Hepatocyte (in vitro differentiated cells): ENCODE data around the gene SENP7. TPM values are rescaled to one million over a fixed set of nuclear protein-coding genes. Genes with fewer than 3 reads are reported as not detected.
"Not testable (repeated sequence)": the region's sequence is repeated elsewhere in the genome, so short reads cannot be mapped to it uniquely, and the experiment has no call there.

ENCODE experiments used
- DNase-seq: peaks from one replicate; pipeline ENCODE4 v3.0.0-alpha.2; 2016; ENCODE audit warnings: low spot score
- H2AFZ ChIP-seq: fragments of 200-600 bp; sonication (generic); 2 replicates; pipeline ENCODE4 v1.6.0; 2016; ENCODE audit warnings: antibody characterized with exemption, mild to moderate bottlenecking
- H3K27ac ChIP-seq: fragments of 200-600 bp; sonication (generic); 2 replicates; pipeline ENCODE4 v1.5.1; 2016; ENCODE audit warnings: mild to moderate bottlenecking
- H3K27me3 ChIP-seq: fragments of 200-600 bp; sonication (generic); 2 replicates; pipeline ENCODE4 v1.6.1; 2016
- H3K36me3 ChIP-seq: fragments of 200-600 bp; sonication (generic); replicated peaks from 2 replicates; pipeline ENCODE4 v1.5.1; 2016; ENCODE audit warnings: low read depth; ENCODE audit not compliant: insufficient read depth
- H3K4me1 ChIP-seq: fragments of 200-600 bp; sonication (generic); 2 replicates; pipeline ENCODE4 v1.5.1; 2016; ENCODE audit warnings: mild to moderate bottlenecking, moderate library complexity; ENCODE audit not compliant: insufficient read depth
- H3K4me2 ChIP-seq: fragments of 200-600 bp; sonication (generic); 2 replicates; pipeline ENCODE4 v1.6.0; 2016
- H3K4me3 ChIP-seq: fragments of 200-600 bp; sonication (generic); 2 replicates; pipeline ENCODE4 v1.5.1; 2016; ENCODE audit warnings: mild to moderate bottlenecking
- H3K79me2 ChIP-seq: fragments of 200-600 bp; sonication (generic); 2 replicates; pipeline ENCODE4 v1.6.0; 2017; ENCODE audit warnings: mild to moderate bottlenecking
- H3K9me2 ChIP-seq: fragments of 200-600 bp; sonication (generic); replicated peaks from 2 replicates; pipeline ENCODE4 v1.6.0; 2017; ENCODE audit warnings: mild to moderate bottlenecking; ENCODE audit not compliant: insufficient read depth
- H3K9me3 ChIP-seq: fragments of 200-600 bp; sonication (generic); 2 replicates; pipeline ENCODE4 v1.5.1; 2016; ENCODE audit warnings: low read depth, mild to moderate bottlenecking
- H4K20me1 ChIP-seq: fragments of 200-600 bp; sonication (generic); 2 replicates; pipeline ENCODE4 v1.6.0; 2016; ENCODE audit warnings: mild to moderate bottlenecking; ENCODE audit not compliant: insufficient read depth, poor library complexity, severe bottlenecking
- CTCF ChIP-seq: fragments of 200-600 bp; sonication (generic); IDR thresholded peaks from 2 replicates; pipeline ENCODE4 v1.5.1; 2016; ENCODE audit warnings: antibody characterized with exemption, mild to moderate bottlenecking; ENCODE audit not compliant: poor library complexity
- EZH2 ChIP-seq: fragments of 200-600 bp; sonication (generic); IDR thresholded peaks from 2 replicates; pipeline ENCODE4 v1.6.1; 2016; ENCODE audit warnings: antibody characterized with exemption, mild to moderate bottlenecking, borderline replicate concordance
- EZH2phosphoT487 ChIP-seq: fragments of 200-600 bp; sonication (generic); IDR thresholded peaks from one replicate; pipeline ENCODE4 v1.6.1; 2018; ENCODE audit warnings: antibody characterized with exemption, mild to moderate bottlenecking, low read depth, moderate library complexity; ENCODE audit not compliant: unreplicated experiment, severe bottlenecking
- WGBS: methylation state at CpG from one replicate; pipeline ENCODE4 v1.1.6; 2016; ENCODE audit warnings: low lambda C conversion rate; ENCODE audit errors: missing lambda C conversion rate; 5-methylcytosine and 5-hydroxymethylcytosine counted together
- polyA plus RNA-seq: library from polyadenylated mRNA; unstranded; fragments of >200 nt; fragmentation: Nextera tagmentation; extraction: Ambion mirVana; gene quantifications from 2 replicates; pipeline ENCODE4 v1.2.1, GENCODE V29; 2016
- total RNA-seq: library from RNA; depleted of rRNA; stranded (reverse); fragments of >200 nt; gene quantifications from 2 replicates; pipeline ENCODE4 v1.2.3, GENCODE V29; 2014

The SENP7 gene
- total and polyA plus RNA-seq, 2 experiments from 2014 or later = 7.7 to 40.9 TPM

- no peak for TF ChIP-seq EZH2phosphoT487
- TF ChIP-seq EZH2 = no peak
- no peak for TF ChIP-seq CTCF
- no peaks in the 10 kb centered on the region for H3K27me3 ChIP-seq
- no peak overlapping the region for H3K27ac ChIP-seq
- H3K4me3 ChIP-seq = no peak overlapping the region
- no peaks in the 10 kb centered on the region for H3K9me3 ChIP-seq
- no peaks in the 10 kb centered on the region for H3K36me3 ChIP-seq
- no peak overlapping the region for H2AFZ ChIP-seq
- 88% methylated on average over 2 of the region's 2 CpGs for WGBS
- H3K4me2 ChIP-seq = no peak overlapping the region
- DNase-seq = no peak
- H4K20me1 ChIP-seq = no peaks in the 10 kb centered on the region
- no peaks in the 10 kb centered on the region for H3K9me2 ChIP-seq
- peaks cover 27% of the 10 kb centered on the region for H3K79me2 ChIP-seq
- no peaks in the 10 kb centered on the region for H3K4me1 ChIP-seq
Observed at GRCh38 chr3:101458387-101458786, 54.6 kb downstream of the SENP7 start.

- Histone ChIP-seq H3K9me3 (no peaks in the 10 kb centered on the region), H3K9me2 (no peaks in the 10 kb centered on the region), H2AFZ (no peak overlapping the region), H3K4me2 (no peak overlapping the region), H3K79me2 (peaks cover under 1% of the 10 kb centered on the region), H3K27me3 (no peaks in the 10 kb centered on the region), H4K20me1 (no peaks in the 10 kb centered on the region), H3K4me1 (no peaks in the 10 kb centered on the region), H3K27ac (no peak overlapping the region), H3K4me3 (no peak overlapping the region), H3K36me3 (no peaks in the 10 kb centered on the region)
- no peak for DNase-seq
- TF ChIP-seq EZH2 = no peak
- no peak for TF ChIP-seq CTCF
- no peak for TF ChIP-seq EZH2phosphoT487
Observed at GRCh38 chr3:101454629-101455028, 58.4 kb downstream of the SENP7 start.

DNA sequence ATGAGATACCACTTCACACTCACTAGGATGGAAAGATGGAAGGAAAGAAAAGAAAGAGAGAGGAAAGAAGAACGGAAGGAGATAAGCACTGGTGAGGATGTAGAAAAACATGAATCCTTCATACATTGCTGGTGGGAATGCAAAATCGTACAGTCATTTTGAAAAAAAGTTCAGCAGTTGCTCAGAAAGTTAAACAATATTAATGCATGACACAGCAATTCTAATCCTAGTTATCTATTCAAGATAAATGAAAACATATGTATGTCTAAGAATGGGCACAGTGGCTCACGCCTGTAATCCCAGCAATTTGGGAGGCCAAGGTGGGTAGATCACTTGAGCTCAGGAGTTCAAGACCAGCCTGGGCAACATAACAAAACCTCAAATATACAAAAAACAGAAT, 59.1 kb downstream of the SENP7 start:
- Histone ChIP-seq H3K4me2 (no peak overlapping the region), H3K4me1 (no peaks in the 10 kb centered on the region), H2AFZ (no peak overlapping the region), H3K4me3 (no peak overlapping the region), H3K27me3 (no peaks in the 10 kb centered on the region), H3K79me2 (no peaks in the 10 kb centered on the region), H3K27ac (no peak overlapping the region), H3K36me3 (no peaks in the 10 kb centered on the region), H4K20me1 (no peaks in the 10 kb centered on the region), H3K9me2 (no peaks in the 10 kb centered on the region), H3K9me3 (no peaks in the 10 kb centered on the region)
- TF ChIP-seq EZH2 (no peak), CTCF (no peak), EZH2phosphoT487 (no peak)
- WGBS = 85% methylated on average over 3 of the region's 3 CpGs
- DNase-seq = no peak

GRCh38 chr3:101438641-101439040, 74.4 kb downstream of the SENP7 start:
- H3K27ac ChIP-seq, H3K36me3 ChIP-seq, H2AFZ ChIP-seq, H3K27me3 ChIP-seq, H3K4me2 ChIP-seq, H3K4me3 ChIP-seq, H4K20me1 ChIP-seq, H3K4me1 ChIP-seq, DNase-seq, H3K9me2 ChIP-seq: not testable (repeated sequence)
- Histone ChIP-seq H3K79me2 (peaks cover 43% of the 10 kb centered on the region), H3K9me3 (peaks cover 24% of the 10 kb centered on the region)
- over 99% methylated on average over 19 of the region's 23 CpGs for WGBS
